ENCODE results near the gene KAZN.

Gene KAZN

DNA sequence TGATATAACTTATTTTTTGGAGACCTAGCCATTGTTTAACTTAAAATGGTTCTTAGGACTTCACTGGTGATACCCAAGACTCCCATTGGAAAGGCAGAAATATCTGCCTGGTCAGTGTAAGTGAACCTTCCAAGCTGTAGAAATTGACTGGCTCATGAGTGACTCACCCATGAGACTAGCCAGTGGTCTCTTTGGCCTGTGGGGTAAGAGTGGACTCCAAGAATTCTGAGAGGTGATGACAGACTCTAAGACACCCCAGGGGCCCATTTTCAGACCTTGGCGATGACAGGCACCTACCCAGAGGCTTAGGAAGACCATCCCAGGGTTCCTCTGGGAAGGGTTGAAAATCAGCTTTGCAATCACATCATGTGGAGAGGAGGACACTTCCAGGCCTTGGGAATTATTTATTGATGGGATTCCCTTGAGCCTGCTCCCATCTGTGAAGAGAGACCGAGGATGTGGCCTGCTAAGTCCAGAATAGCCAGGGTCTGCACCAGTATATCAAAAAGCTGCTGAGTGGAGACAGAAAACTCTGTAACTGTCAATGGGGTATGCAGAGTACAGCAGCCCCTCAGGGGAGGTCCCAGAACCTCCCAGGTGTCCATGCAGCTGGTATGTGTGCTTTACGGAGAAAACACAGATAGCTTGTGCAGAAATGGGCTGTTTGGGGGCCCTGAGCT lies 78.9 kb downstream of the KAZN start:
- Mint-ChIP-seq H3K27me3 (no peaks in the 10 kb centered on the region), H3K4me1 (ENCODE audit: low read depth) (no peaks in the 10 kb centered on the region), H3K27ac (no peak overlapping the region), H3K9me3 (peaks cover 2% of the 10 kb centered on the region), H3K36me3 (ENCODE audit: low read depth) (no peaks in the 10 kb centered on the region), H3K4me3 (no peak overlapping the region)
- no peak for DNase-seq

DNA sequence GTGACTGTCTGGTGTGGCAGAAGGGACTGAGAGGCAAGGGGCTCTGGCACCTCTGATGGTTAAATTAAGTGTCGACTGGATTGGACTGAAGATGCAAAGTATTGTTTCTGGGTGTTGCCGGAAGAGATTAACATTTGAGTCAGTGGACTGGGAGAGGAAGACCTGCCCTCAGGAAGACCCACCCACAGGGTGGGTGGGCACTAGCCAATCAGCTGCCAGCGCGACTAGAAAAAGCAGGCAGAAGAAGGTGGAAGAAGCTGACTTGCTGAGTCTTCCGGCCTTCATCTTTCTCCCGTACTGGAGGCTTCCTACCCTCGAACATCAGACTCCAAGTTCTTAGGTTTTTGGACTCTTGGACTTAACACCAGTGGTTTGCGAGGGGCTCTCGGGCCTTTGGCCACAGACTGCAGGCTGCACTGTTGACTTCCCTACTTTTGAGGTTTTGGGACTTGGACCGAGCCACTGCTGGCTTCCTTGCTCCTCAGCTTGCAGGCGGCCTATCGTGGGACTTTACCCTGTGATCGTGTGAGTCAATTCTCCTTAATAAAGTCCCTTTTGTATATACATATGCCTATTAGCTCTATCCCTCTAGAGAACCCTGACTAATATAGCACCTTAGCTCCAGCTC lies 79.6 kb downstream of the KAZN start:
- H3K9me3 Mint-ChIP-seq: peaks cover 2% of the 10 kb centered on the region
- no peak overlapping the region for H3K27ac Mint-ChIP-seq
- no peaks in the 10 kb centered on the region for H3K4me1 Mint-ChIP-seq (ENCODE audit: low read depth)
- H3K36me3 Mint-ChIP-seq (ENCODE audit: low read depth): no peaks in the 10 kb centered on the region
- no peak overlapping the region for H3K4me3 Mint-ChIP-seq
- no peaks in the 10 kb centered on the region for H3K27me3 Mint-ChIP-seq
- no peak for DNase-seq

DNA sequence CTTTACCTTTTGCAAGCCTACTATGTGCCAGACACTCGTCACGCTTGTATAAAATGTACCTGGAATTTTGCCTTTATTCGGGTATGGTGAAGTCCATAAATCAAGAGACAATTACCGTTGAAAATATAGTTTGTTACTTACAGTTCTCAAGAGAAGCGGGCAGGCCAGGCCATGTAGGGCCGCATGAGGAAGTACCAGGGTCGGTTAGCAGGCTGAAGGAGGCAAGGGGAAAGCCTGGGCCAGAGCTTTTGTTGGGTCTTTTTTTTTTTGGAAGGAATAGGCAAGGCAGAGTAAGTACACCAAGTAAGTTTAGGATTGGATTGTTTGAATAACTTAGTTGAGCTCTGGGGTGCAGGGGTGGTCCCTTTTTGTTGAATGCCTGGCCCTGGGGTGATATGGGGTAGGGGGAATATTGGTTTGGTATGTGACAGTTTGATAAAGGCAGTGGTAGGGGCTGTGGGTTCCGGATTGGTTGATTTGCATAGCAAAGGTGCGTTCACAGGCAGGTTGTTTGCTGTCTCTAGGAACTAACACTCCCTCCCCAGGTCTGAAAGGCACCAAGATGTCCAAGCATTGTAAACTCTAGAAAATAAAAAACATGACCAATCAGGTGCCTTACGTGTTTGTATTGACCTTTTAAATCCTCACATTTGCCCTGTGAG lies 80.7 kb downstream of the KAZN start:
- H3K9me3 Mint-ChIP-seq: peaks cover 2% of the 10 kb centered on the region
- H3K27me3 Mint-ChIP-seq: peaks cover 6% of the 10 kb centered on the region
- H3K27ac Mint-ChIP-seq: no peak overlapping the region
- DNase-seq: no peak
- no peak overlapping the region for H3K4me3 Mint-ChIP-seq
- H3K36me3 Mint-ChIP-seq (ENCODE audit: low read depth): no peaks in the 10 kb centered on the region
- H3K4me1 Mint-ChIP-seq (ENCODE audit: low read depth): no peaks in the 10 kb centered on the region

DNA sequence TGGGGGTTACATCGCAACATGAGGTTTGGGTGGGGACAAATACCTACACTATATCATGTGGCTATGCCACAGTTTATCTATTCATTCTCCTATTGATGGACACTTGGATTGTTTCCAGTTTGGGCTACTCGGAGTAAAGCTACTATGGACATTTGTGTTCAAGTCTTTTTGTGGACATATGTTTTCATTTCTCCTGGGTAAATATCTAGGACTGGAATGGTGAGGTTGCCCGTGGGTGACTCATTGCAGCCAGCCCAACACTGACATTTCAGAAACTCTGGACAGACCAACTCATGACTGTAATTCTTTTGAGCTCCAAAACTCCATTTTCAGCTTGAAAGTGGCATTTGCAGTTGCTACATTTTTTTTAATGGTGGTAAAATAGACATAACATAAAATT lies 82.7 kb downstream of the KAZN start:
- DNase-seq: no peak
- Mint-ChIP-seq H3K4me3 (no peak overlapping the region), H3K4me1 (ENCODE audit: low read depth) (no peaks in the 10 kb centered on the region), H3K27ac (no peak overlapping the region), H3K36me3 (ENCODE audit: low read depth) (no peaks in the 10 kb centered on the region), H3K27me3 (peaks cover 18% of the 10 kb centered on the region), H3K9me3 (peaks cover 4% of the 10 kb centered on the region)

DNA sequence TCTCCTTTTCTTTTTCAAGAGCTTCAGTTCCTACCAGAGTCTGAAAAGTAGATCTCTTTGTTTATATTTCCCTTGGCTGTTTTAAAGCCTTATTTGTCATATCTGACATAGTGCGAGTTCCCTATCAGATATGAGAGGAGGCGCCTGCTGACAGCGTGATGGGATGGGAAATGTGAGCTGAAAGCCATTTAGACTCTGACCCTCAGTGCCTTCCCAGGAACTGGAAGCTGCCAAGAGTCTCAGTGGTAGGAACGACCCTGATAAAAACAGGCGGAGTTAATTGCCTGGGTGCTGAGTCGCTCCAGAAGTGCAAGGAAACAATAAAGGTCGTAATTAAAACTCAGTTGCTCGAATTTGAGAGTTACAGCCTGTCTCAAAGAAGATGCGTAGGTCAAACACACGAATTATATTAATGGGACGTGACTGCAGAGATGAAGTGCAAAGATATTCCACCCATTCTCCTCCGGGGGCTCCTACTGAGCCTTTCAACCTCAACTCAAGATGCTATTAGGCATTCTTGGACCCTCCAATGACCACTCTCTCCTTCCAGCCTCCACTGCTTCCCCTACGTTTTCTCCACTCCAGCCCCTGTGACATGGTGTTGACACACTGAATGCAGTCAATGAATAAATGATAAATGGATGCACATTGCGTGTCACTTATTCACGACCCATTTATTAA lies 84.6 kb downstream of the KAZN start:
- Mint-ChIP-seq H3K36me3 (ENCODE audit: low read depth) (no peaks in the 10 kb centered on the region), H3K4me3 (no peak overlapping the region), H3K27me3 (peaks cover 23% of the 10 kb centered on the region), H3K27ac (no peak overlapping the region), H3K4me1 (ENCODE audit: low read depth) (no peaks in the 10 kb centered on the region), H3K9me3 (peaks cover 4% of the 10 kb centered on the region)
- DNase-seq: no peak

- DNase-seq: no peak
- Mint-ChIP-seq H3K27ac (no peak overlapping the region), H3K9me3 (peaks cover 4% of the 10 kb centered on the region), H3K4me3 (no peak overlapping the region), H3K4me1 (ENCODE audit: low read depth) (no peaks in the 10 kb centered on the region), H3K36me3 (ENCODE audit: low read depth) (no peaks in the 10 kb centered on the region), H3K27me3 (peaks cover 25% of the 10 kb centered on the region)
Measured at GRCh38 chr1:14685078-14685477, 86.6 kb downstream of the KAZN start.

DNA sequence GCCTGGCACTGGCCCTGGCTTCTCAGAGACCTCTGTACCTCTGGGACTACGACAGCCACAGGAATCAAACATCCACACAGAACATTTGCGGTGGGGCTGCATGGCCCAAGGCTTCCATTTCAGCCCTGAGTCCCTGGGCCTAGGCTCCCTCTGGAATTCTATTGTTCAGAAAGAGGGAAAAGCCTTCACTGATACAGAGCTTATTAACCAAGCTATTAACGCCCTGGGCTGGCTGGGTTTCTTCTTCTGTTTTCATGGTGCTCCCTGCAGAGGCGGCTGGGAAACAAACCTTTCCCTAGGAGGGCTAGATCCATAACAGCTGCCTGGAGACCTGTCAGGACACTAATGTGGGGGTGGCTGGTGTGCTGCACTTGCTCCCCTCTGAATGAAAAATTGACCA lies 88.2 kb downstream of the KAZN start:
- no peaks in the 10 kb centered on the region for H3K36me3 Mint-ChIP-seq (ENCODE audit: low read depth)
- DNase-seq: no peak
- no peaks in the 10 kb centered on the region for H3K4me1 Mint-ChIP-seq (ENCODE audit: low read depth)
- peaks cover 4% of the 10 kb centered on the region for H3K9me3 Mint-ChIP-seq
- H3K4me3 Mint-ChIP-seq: no peak overlapping the region
- no peak overlapping the region for H3K27ac Mint-ChIP-seq
- H3K27me3 Mint-ChIP-seq: peaks cover 25% of the 10 kb centered on the region

DNA sequence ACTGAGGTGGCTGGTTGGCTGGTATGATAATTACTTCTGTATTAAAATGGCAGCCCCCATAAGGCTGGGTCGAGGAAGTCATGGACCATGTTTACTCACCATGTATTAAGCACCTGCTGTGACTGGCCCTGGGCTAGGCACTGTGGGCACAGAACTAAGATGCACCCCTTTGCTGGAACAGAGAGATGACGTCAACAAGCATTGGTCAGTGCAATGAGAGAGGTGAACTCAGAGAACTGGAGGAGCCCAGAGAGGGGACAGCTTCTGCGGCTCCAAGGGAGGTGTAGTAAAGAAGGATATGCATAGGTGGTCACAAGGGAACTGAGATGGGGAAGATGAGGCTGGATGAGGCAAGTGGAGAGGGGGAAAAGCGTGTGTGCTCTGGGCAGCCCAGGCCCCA lies 88.7 kb downstream of the KAZN start:
- no peaks in the 10 kb centered on the region for H3K36me3 Mint-ChIP-seq (ENCODE audit: low read depth)
- peaks cover 2% of the 10 kb centered on the region for H3K9me3 Mint-ChIP-seq
- H3K4me1 Mint-ChIP-seq (ENCODE audit: low read depth): no peaks in the 10 kb centered on the region

GRCh38 chr1:14689996-14690615 lies 91.6 kb downstream of the KAZN start:
- peaks cover 25% of the 10 kb centered on the region for H3K27me3 Mint-ChIP-seq
- H3K4me3 Mint-ChIP-seq: no peak overlapping the region
- H3K9me3 Mint-ChIP-seq: no peaks in the 10 kb centered on the region
- no peak overlapping the region for H3K27ac Mint-ChIP-seq
- H3K36me3 Mint-ChIP-seq (ENCODE audit: low read depth): no peaks in the 10 kb centered on the region
- DNase-seq: no peak
- no peaks in the 10 kb centered on the region for H3K4me1 Mint-ChIP-seq (ENCODE audit: low read depth)

More for the DNA sequence above, 88.7 kb downstream of the KAZN start:
- Mint-ChIP-seq H3K27me3 (peaks cover 25% of the 10 kb centered on the region), H3K4me3 (no peak overlapping the region), H3K27ac (no peak overlapping the region)
- no peak for DNase-seq

GRCh38 chr1:14693949-14694348 lies 95.5 kb downstream of the KAZN start:
- DNase-seq: no peak
- H3K4me1 Mint-ChIP-seq (ENCODE audit: low read depth): no peaks in the 10 kb centered on the region
- no peak overlapping the region for H3K4me3 Mint-ChIP-seq
- peaks cover 24% of the 10 kb centered on the region for H3K27me3 Mint-ChIP-seq
- no peak overlapping the region for H3K27ac Mint-ChIP-seq
- H3K36me3 Mint-ChIP-seq (ENCODE audit: low read depth): no peaks in the 10 kb centered on the region
- no peaks in the 10 kb centered on the region for H3K9me3 Mint-ChIP-seq

GRCh38 chr1:14694589-14694988 lies 96.1 kb downstream of the KAZN start:
- no peaks in the 10 kb centered on the region for H3K9me3 Mint-ChIP-seq
- H3K4me1 Mint-ChIP-seq (ENCODE audit: low read depth): no peaks in the 10 kb centered on the region
- H3K36me3 Mint-ChIP-seq (ENCODE audit: low read depth): no peaks in the 10 kb centered on the region
- H3K27ac Mint-ChIP-seq: no peak overlapping the region
- no peak overlapping the region for H3K4me3 Mint-ChIP-seq
- peaks cover 26% of the 10 kb centered on the region for H3K27me3 Mint-ChIP-seq
- no peak for DNase-seq

GRCh38 chr1:14696761-14697160 lies 98.3 kb downstream of the KAZN start:
- Mint-ChIP-seq H3K4me3 (no peak overlapping the region), H3K36me3 (ENCODE audit: low read depth) (no peaks in the 10 kb centered on the region), H3K27ac (no peak overlapping the region), H3K9me3 (no peaks in the 10 kb centered on the region), H3K27me3 (peaks cover 28% of the 10 kb centered on the region), H3K4me1 (ENCODE audit: low read depth) (no peaks in the 10 kb centered on the region)
- DNase-seq: no peak

GRCh38 chr1:14697353-14697752 lies 98.9 kb downstream of the KAZN start:
- Mint-ChIP-seq H3K27ac (no peak overlapping the region), H3K4me1 (ENCODE audit: low read depth) (no peaks in the 10 kb centered on the region), H3K4me3 (no peak overlapping the region), H3K9me3 (no peaks in the 10 kb centered on the region), H3K36me3 (ENCODE audit: low read depth) (no peaks in the 10 kb centered on the region), H3K27me3 (peaks cover 28% of the 10 kb centered on the region)
- no peak for DNase-seq

DNA sequence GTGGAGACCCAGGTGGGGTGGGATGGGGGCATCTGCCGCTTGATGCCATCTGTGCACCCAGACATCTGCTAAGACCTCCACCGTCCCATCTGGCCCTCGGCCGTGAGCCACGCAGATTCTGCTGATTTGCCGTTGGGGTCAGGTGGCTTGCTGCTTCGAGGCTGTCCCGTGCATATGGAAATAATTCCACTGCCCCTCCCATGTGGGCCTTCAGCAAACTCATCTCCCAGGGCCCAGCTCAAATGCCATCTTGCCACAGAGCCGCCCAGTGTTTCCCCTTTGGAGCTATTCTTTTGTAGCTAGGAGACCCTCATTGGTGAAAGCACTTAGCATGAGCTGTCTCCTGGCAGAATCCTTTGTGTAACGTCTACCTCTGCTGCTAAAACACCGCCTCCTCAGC lies 99.8 kb downstream of the KAZN start:
- no peaks in the 10 kb centered on the region for H3K4me1 Mint-ChIP-seq (ENCODE audit: low read depth)
- no peak for DNase-seq
- H3K27ac Mint-ChIP-seq: no peak overlapping the region
- peaks cover 26% of the 10 kb centered on the region for H3K27me3 Mint-ChIP-seq
- no peaks in the 10 kb centered on the region for H3K36me3 Mint-ChIP-seq (ENCODE audit: low read depth)
- no peak overlapping the region for H3K4me3 Mint-ChIP-seq
- H3K9me3 Mint-ChIP-seq: peaks cover 4% of the 10 kb centered on the region
